Hair follicular keratinocyte (primary cell): ENCODE data around the gene FGF4. TPM values are rescaled to one million over a fixed set of nuclear protein-coding genes. Genes with fewer than 3 reads are reported as not detected.

Experiments
- total RNA-seq: library from RNA; depleted of rRNA; stranded (reverse); fragments of >200 nt; gene quantifications from 2 replicates; pipeline ENCODE4 v1.2.3, GENCODE V29; 2015

The FGF4 gene
- total RNA-seq = not detected in 2 replicates

GRCh38 chr11:69775163-69775755 lies at the start of gene FGF4:
TSS of gene FGF4 (minus strand) at chr11:69775341. CDS start at chr11:69775084, 257 bp downstream.

GRCh38 chr11:69818603-69819441 lies 43.7 kb upstream of the FGF4 start, which contains the start of gene FGF3:
TSS of gene FGF3 (minus strand) at chr11:69819416. CDS start at chr11:69818933, 483 bp downstream.

Other genes starting within 250 kb of the FGF4 start
- 59.7 and 122 TPM in 2 replicates for gene CCND1, start 134.2 kb downstream of the FGF4 start, total RNA-seq
- 11.9 and 14.4 TPM in 2 replicates for gene LTO1, start 100.0 kb downstream of the FGF4 start, total RNA-seq
- gene FGF19, start 71.3 kb downstream of the FGF4 start, total RNA-seq = 0.15 and 0.16 TPM in 2 replicates
- not detected in 2 replicates for gene FGF3, start 44.1 kb upstream of the FGF4 start, total RNA-seq